Stomach (tissue), 4 donors: ENCODE results near the gene NKTR.

ENCODE experiments used
- CTCF ChIP-seq, 7 experiments: fragments of 450-650 bp in 4 of 7; fragments of 200-600 bp in 3 of 7; sonication (generic) in 3 of 7; IDR thresholded peaks; one replicate each; pipeline ENCODE4 v1.5.1; 2016 to 2019; ENCODE audit warnings: antibody characterized with exemption in 7 of 7, control low read depth in 2 of 7, mild to moderate bottlenecking in 1 of 7
- POLR2A ChIP-seq, 4 donors: fragments of 450-650 bp; IDR thresholded peaks; one replicate each; pipeline ENCODE4 v1.6.1; 2016; ENCODE audit warnings: antibody characterized with exemption in 4 of 4, control low read depth in 2 of 4, mild to moderate bottlenecking in 1 of 4, moderate library complexity in 1 of 4

DNA sequence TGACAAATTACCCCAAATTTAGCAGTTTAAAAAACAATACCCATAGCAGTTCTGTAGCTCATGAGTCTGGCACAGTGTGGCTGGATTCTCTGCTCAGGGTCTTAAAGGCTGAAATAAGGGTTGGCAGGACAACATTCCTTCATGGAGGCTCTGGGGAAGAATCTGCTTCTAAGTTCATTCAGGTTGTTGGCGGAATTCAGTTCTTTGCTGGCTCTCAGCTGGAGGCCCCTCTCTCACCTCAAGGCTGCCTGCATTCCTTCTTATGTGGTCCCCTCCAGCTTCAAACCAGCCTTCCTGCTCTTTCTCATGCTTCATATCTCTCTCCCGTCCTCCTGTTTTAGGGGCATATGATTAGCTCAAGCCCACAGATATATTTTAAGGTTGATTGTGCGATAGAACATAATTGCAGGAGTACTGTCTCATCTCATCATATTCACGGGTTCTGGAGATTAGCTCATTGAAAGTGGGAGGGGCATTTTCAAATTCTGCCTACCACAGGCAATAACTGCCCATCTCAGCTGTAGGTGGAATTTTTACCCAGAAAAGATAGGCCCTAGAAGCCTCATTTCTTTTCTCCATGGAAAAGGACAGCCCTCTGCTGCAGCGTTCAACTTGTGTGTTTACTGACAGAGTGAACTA is 47.5 kb downstream of the NKTR start:
- TF ChIP-seq CTCF (IDR thresholded peaks at IDR 0.05) (no peak), POLR2A (IDR thresholded peaks at IDR 0.05) (no peak)
